HepG2 (cell line): ENCODE measurements around the gene JUND. TPM values are rescaled to one million over a fixed set of nuclear protein-coding genes. Genes with fewer than 3 reads are reported as not detected.

Experiments
- CAMTA2 ChIP-seq: sonication (generic); formaldehyde crosslinking; IDR thresholded peaks from 2 replicates; pipeline ENCODE4 v1.4.0; 2020; ENCODE audit warnings: mild to moderate bottlenecking, missing genetic modification reagents, borderline replicate concordance
- HOXA9 ChIP-seq: sonication (generic); formaldehyde crosslinking; IDR thresholded peaks from 2 replicates; pipeline ENCODE4 v1.8.1; 2022; ENCODE audit warnings: missing genetic modification reagents, mild to moderate bottlenecking, moderate library complexity, borderline replicate concordance
- MLXIP ChIP-seq: sonication (generic); formaldehyde crosslinking; IDR thresholded peaks from 2 replicates; pipeline ENCODE4 v1.9.0; 2021; ENCODE audit warnings: missing genetic modification reagents, borderline replicate concordance
- NR2F1 ChIP-seq, 2 experiments: fragments of 450-650 bp in 1 of 2; formaldehyde crosslinking in 1 of 2; IDR thresholded peaks; 2 replicates each; pipeline versions ENCODE4 v1.5.0 to v1.6.1; 2016 to 2020; ENCODE audit warnings: mild to moderate bottlenecking in 1 of 2, missing compliant biosample characterization in 1 of 2, missing genetic modification reagents in 1 of 2, moderate library complexity in 1 of 2
- ZBTB10 ChIP-seq: sonication (generic); formaldehyde crosslinking; IDR thresholded peaks from 2 replicates; pipeline ENCODE4 v1.4.0; 2020; ENCODE audit warnings: missing genetic modification reagents, borderline replicate concordance
- ZFP90 ChIP-seq: sonication (generic); formaldehyde crosslinking; IDR thresholded peaks from 2 replicates; pipeline ENCODE4 v1.8.0; 2022; ENCODE audit warnings: missing genetic modification reagents, mild to moderate bottlenecking, inconsistent platforms, borderline replicate concordance
- ZNF281 ChIP-seq: sonication (generic); formaldehyde crosslinking; IDR thresholded peaks from 2 replicates; pipeline ENCODE4 v1.4.0; 2020; ENCODE audit warnings: missing genetic modification reagents, borderline replicate concordance
- ZNF460 ChIP-seq: sonication (generic); formaldehyde crosslinking; IDR thresholded peaks from 2 replicates; pipeline ENCODE4 v1.5.1; 2020; ENCODE audit warnings: missing genetic modification reagents, mild to moderate bottlenecking, borderline replicate concordance
- ZNF563 ChIP-seq: sonication (generic); formaldehyde crosslinking; IDR thresholded peaks from 2 replicates; pipeline ENCODE4 v1.8.0; 2022; ENCODE audit warnings: mild to moderate bottlenecking, moderate library complexity, missing genetic modification reagents
- ZNF597 ChIP-seq: sonication (generic); formaldehyde crosslinking; IDR thresholded peaks from 2 replicates; pipeline ENCODE4 v1.5.0; 2020; ENCODE audit warnings: missing genetic modification reagents
- ZNF709 ChIP-seq: sonication (generic); formaldehyde crosslinking; IDR thresholded peaks from 2 replicates; pipeline ENCODE4 v1.5.0; 2020; ENCODE audit warnings: mild to moderate bottlenecking, missing genetic modification reagents
- ZNF710 ChIP-seq: sonication (generic); formaldehyde crosslinking; IDR thresholded peaks from 2 replicates; pipeline ENCODE4 v1.5.0; 2020; ENCODE audit warnings: mild to moderate bottlenecking, missing genetic modification reagents, borderline replicate concordance
- polyA plus RNA-seq, 8 experiments: library from polyadenylated mRNA; depleted of rRNA in 3 of 8; stranded (reverse) in 7 of 8; unstranded in 1 of 8; fragments of >200 nt; fragmentation: Illumina TruSeq in 4 of 8; extraction: Trizol in 4 of 8; gene quantifications; 2 replicates each; pipeline versions ENCODE4 v1.2.1 to v1.2.3, GENCODE V29; 2011 to 2016; ENCODE audit warnings: low read depth in 4 of 8, missing spikeins in 1 of 8, mixed read lengths in 1 of 8; ENCODE audit not compliant: insufficient read depth in 1 of 8
- total RNA-seq, 5 experiments: library from RNA; depleted of rRNA; stranded (reverse); fragments of >200 nt; fragmentation: Illumina TruSeq; extraction: Trizol; gene quantifications; 2 replicates each; pipeline ENCODE4 v1.2.3, GENCODE V29; 2016; ENCODE audit warnings: low read depth in 1 of 5
- TF ChIP-seq, protein P1 (sequence below): sonication (generic); formaldehyde crosslinking; conservative IDR thresholded peaks from 2 replicates; pipeline ENCODE4 v1.5.0; 2020; ENCODE audit warnings: missing genetic modification reagents

Gene JUND
- total and polyA plus RNA-seq, 2 of the 13 experiments (the other 11 are each of a cell fraction or from before 2014, with no cell fraction given), result 41.2 to 59.8 TPM

DNA sequence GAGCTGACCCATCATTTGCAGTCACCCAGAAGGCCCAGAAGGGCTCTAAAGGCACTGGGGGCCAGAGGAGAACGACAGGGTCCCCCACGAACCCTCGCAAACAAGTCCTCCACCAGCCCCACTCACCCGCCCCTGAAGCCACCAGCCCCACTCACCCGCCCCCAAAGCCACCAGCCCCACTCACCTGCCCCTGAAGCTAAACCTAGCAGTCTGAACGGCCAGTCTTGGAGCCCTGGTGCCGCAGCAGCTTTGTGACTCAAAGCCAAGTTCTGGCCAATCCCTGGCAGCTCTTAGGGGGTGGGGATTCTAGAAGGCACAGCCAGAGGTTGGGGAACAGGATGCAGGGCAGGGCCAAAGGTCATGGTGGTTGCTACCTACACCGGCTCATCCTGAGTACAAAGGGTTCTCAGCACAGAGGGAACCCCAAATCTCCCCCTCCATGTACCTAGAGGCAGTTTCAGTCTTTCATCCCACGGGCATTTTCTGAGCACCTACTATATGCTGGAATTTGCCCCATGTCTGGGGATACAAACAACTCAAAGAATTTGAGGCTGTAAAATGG lies 7.1 kb downstream of the JUND start, which contains the start of gene IQCN (continued):
- TF ChIP-seq MLXIP (CRISPR knock-in tag) (no peak), NR2F1 (CRISPR knock-in tag; IDR thresholded peaks at IDR 0.05) (peak in 1 of 2 experiments; percentile 64; a peak in 2 of 4 replicates), ZFP90 (CRISPR knock-in tag) (no peak), CAMTA2 (CRISPR knock-in tag) (no peak), ZNF597 (CRISPR knock-in tag) (no peak), ZBTB10 (peak; percentile 96; the same call in 1 of the 2 replicates), ZNF563 (0 out of 2 replicates have a peak, but pooled peaks have one; percentile 71), ZNF281 (CRISPR knock-in tag) (0 out of 2 replicates have a peak, but pooled peaks have one; percentile 17), ZNF710 (peak; percentile 24; the same call in 1 of the 2 replicates), ZNF460 (CRISPR knock-in tag) (no peak), HOXA9 (no peak), ZNF709 (0 out of 2 replicates have a peak, but pooled peaks have one; percentile 58)
- TF ChIP-seq, protein P1, sequence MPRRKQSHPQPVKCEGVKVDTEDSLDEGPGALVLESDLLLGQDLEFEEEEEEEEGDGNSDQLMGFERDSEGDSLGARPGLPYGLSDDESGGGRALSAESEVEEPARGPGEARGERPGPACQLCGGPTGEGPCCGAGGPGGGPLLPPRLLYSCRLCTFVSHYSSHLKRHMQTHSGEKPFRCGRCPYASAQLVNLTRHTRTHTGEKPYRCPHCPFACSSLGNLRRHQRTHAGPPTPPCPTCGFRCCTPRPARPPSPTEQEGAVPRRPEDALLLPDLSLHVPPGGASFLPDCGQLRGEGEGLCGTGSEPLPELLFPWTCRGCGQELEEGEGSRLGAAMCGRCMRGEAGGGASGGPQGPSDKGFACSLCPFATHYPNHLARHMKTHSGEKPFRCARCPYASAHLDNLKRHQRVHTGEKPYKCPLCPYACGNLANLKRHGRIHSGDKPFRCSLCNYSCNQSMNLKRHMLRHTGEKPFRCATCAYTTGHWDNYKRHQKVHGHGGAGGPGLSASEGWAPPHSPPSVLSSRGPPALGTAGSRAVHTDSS (CRISPR knock-in tag), result no peak
